OCI-LY7 (cell line): Measurements from ENCODE around the gene RPH3AL. TPM values are rescaled to one million over a fixed set of nuclear protein-coding genes. Genes with fewer than 3 reads are reported as not detected.

Source experiments
- BruUV-seq: library from RNA; stranded (reverse); fragments of 400-500 nt; replicated peaks from 2 replicates; lab custom pipeline; 2021; lab: Mats Ljungman, UMichigan
- CTCF ChIA-PET: fragments of 300-600 bp; sonication (Branson Sonifier 250); formaldehyde crosslinking; loops from one replicate; lab custom pipeline; 2022; ENCODE audit warnings: antibody characterized with exemption; ENCODE audit not compliant: unreplicated experiment; lab: Charles Lee
- POLR2A ChIA-PET: fragments of 300-600 bp; sonication (Branson Sonifier 250); formaldehyde crosslinking; loops from one replicate; lab custom pipeline; 2022; ENCODE audit warnings: antibody characterized with exemption; lab: Charles Lee
- DNase-seq: peaks from one replicate; pipeline ENCODE4 v3.0.0-alpha.2; 2015; ENCODE audit warnings: low spot score
- H2AFZ ChIP-seq: fragments of 200-600 bp; sonication (generic), shearing (Covaris generic); 2 replicates; pipeline ENCODE4 v1.6.1; 2014; ENCODE audit warnings: mild to moderate bottlenecking, antibody characterized with exemption, low read length, moderate library complexity
- H3K27ac ChIP-seq: fragments of 200-600 bp; sonication (generic); 2 replicates; pipeline ENCODE4 v1.5.1; 2014; ENCODE audit warnings: mixed run types, low read depth, mild to moderate bottlenecking, moderate library complexity, low read length, inconsistent platforms; ENCODE audit not compliant: poor library complexity, severe bottlenecking
- H3K36me3 ChIP-seq: fragments of 200-600 bp; sonication (generic); 2 replicates; pipeline ENCODE4 v1.6.1; 2014; ENCODE audit warnings: mild to moderate bottlenecking, antibody characterized with exemption, low read length, moderate library complexity, mixed read lengths; ENCODE audit not compliant: insufficient read depth
- H3K4me1 ChIP-seq: fragments of 200-600 bp; sonication (generic); 2 replicates; pipeline ENCODE4 v1.5.1; 2014; ENCODE audit warnings: mild to moderate bottlenecking, low read length; ENCODE audit not compliant: insufficient read depth, poor library complexity, severe bottlenecking
- H3K4me2 ChIP-seq: fragments of 200-600 bp; sonication (generic); 2 replicates; pipeline ENCODE4 v1.6.1; 2014; ENCODE audit warnings: mild to moderate bottlenecking, low read length
- H3K4me3 ChIP-seq: fragments of 200-600 bp; sonication (generic); 2 replicates; pipeline ENCODE4 v1.5.1; 2014; ENCODE audit warnings: mild to moderate bottlenecking, low read depth, low read length; ENCODE audit not compliant: poor library complexity, severe bottlenecking
- H3K79me2 ChIP-seq: fragments of 200-600 bp; sonication (generic); 2 replicates; pipeline ENCODE4 v1.6.1; 2016; ENCODE audit warnings: low read depth, mild to moderate bottlenecking, low read length, moderate library complexity, mixed read lengths; ENCODE audit not compliant: insufficient read depth
- H3K9me2 ChIP-seq: fragments of 200-600 bp; sonication (generic); 2 replicates; pipeline ENCODE4 v1.6.1; 2016; ENCODE audit warnings: mild to moderate bottlenecking, low read length, mixed read lengths; ENCODE audit not compliant: insufficient read depth
- H3K9me3 ChIP-seq: fragments of 200-600 bp; sonication (generic); 2 replicates; pipeline ENCODE4 v1.6.1; 2014; ENCODE audit warnings: mild to moderate bottlenecking, mixed run types, low read length, mixed read lengths
- H4K20me1 ChIP-seq: fragments of 200-600 bp; sonication (generic); 2 replicates; pipeline ENCODE4 v1.6.1; 2014; ENCODE audit warnings: mild to moderate bottlenecking, antibody characterized with exemption, low read length, moderate library complexity, mixed read lengths; ENCODE audit not compliant: insufficient read depth
- CTCF ChIP-seq: fragments of 200-600 bp; sonication (generic); conservative IDR thresholded peaks from 2 replicates; pipeline ENCODE4 v1.5.1; 2014; ENCODE audit warnings: mild to moderate bottlenecking, antibody characterized with exemption, low read length, moderate library complexity, mixed read lengths
- EZH2phosphoT487 ChIP-seq: fragments of 200-600 bp; sonication (generic); IDR thresholded peaks from 2 replicates; pipeline ENCODE4 v1.6.1; 2018; ENCODE audit warnings: low read depth, borderline replicate concordance, mild to moderate bottlenecking, mixed run types, antibody characterized with exemption, low read length, moderate library complexity, mixed read lengths
- intact Hi-C: fragments of 100-400 bp; cut with micrococcal nuclease; formaldehyde crosslinking; loops from one replicate; pipeline ENCODE4 v1.10.0; 2022; ENCODE audit not compliant: unreplicated experiment
- total RNA-seq, 2 experiments: library from RNA; depleted of rRNA in 1 of 2; stranded (reverse); fragments of >200 nt in 1 of 2; shearing (Covaris generic) in 1 of 2; gene quantifications; 2 replicates each; pipeline ENCODE4 v1.2.3, GENCODE V29; 2014 to 2022

RPH3AL gene
- total RNA-seq, 2 experiments from 2014 or later = 1.0 to 2.2 TPM

GRCh38 chr17:345992-346785 is 6.4 kb downstream of the RPH3AL start:
- no peak overlapping the region for H3K4me2 ChIP-seq
- H3K9me3 ChIP-seq = no peaks in the 10 kb centered on the region
- no peak overlapping the region for H3K4me3 ChIP-seq
- BruUV-seq = no TSS peak
- no peaks in the 10 kb centered on the region for H3K9me2 ChIP-seq
- H3K36me3 ChIP-seq = no peaks in the 10 kb centered on the region
- TF ChIP-seq CTCF (no peak), EZH2phosphoT487 (no peak)
- intact Hi-C loops = no loop called here
- POLR2A ChIA-PET = no interaction called here
- H3K79me2 ChIP-seq = no peaks in the 10 kb centered on the region
- H3K27ac ChIP-seq = no peak overlapping the region
- no peaks in the 10 kb centered on the region for H3K4me1 ChIP-seq
- CTCF ChIA-PET = no interaction called here
- no peaks in the 10 kb centered on the region for H4K20me1 ChIP-seq
- H2AFZ ChIP-seq = no peak overlapping the region
- no peak for DNase-seq

DNA sequence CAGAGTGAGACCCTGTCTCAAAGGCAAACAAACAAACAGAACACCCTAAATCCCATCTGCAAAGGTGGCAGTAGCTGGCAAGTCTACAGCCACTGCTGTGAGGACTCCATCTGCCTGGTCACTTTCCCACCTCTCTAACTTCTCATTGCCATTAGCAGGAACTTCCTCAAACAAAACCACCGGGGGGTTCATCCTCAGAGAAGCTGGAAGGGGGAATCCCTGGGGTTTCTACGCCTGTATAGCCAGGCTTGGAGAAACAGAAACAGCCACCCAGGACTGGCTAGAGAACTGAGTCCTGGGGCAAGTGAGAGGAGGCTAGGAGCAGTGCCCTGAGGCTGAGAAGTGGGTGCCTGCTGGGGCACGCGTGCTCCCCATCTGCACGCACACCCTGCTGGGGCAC is 7.3 kb downstream of the RPH3AL start:
- ChIA-PET POLR2A (no interaction called here), CTCF (no interaction called here)
- Histone ChIP-seq H3K79me2 (no peaks in the 10 kb centered on the region), H3K4me2 (no peak overlapping the region), H3K27ac (no peak overlapping the region), H3K4me3 (no peak overlapping the region), H4K20me1 (no peaks in the 10 kb centered on the region), H3K9me3 (no peaks in the 10 kb centered on the region), H3K4me1 (no peaks in the 10 kb centered on the region), H3K9me2 (no peaks in the 10 kb centered on the region), H2AFZ (no peak overlapping the region), H3K36me3 (no peaks in the 10 kb centered on the region)
- no peak for TF ChIP-seq EZH2phosphoT487
- no peak for TF ChIP-seq CTCF
- intact Hi-C loops = no loop called here
- BruUV-seq = no TSS peak
- DNase-seq = no peak
